ENCODE data around the gene SYT1. TPM values are rescaled to one million over a fixed set of nuclear protein-coding genes. Genes with fewer than 3 reads are reported as not detected.

Gene SYT1
- total RNA-seq, 2 experiments from 2014 or later = not detected

GRCh38 chr12:79199166-79199565 is 334.6 kb downstream of the SYT1 start:
- Mint-ChIP-seq H3K9me3 (peaks cover under 1% of the 10 kb centered on the region), H3K27me3 (no peaks in the 10 kb centered on the region), H3K4me1 (ENCODE audit: low read depth) (no peaks in the 10 kb centered on the region), H3K4me3 (no peak overlapping the region), H3K27ac (no peak overlapping the region), H3K36me3 (ENCODE audit: low read depth) (no peaks in the 10 kb centered on the region)
- ATAC-seq (ENCODE audit: poor library complexity) (no peak), DNase-seq (no peak)
- no peak for TF ChIP-seq CTCF (IDR thresholded peaks at IDR 0.05)
- intact Hi-C loops (cut with DNase I, micrococcal nuclease) = no loop called here
- H3K9me3 ChIP-seq (ENCODE audit: control insufficient read depth in 1 of 2, insufficient read depth in 1 of 2, low read length in 2 of 2) = no peaks in the 10 kb centered on the region
- ChIA-PET CTCF (no interaction called here), POLR2A (no interaction called here)
- no peaks in the 10 kb centered on the region for H3K27me3 ChIP-seq (ENCODE audit: control insufficient read depth in 1 of 2, insufficient read depth in 2 of 2, low read length in 2 of 2)
- no peak overlapping the region for H3K27ac ChIP-seq (ENCODE audit: low read depth in 1 of 2, low read length in 2 of 2)
- H3K36me3 ChIP-seq (ENCODE audit: insufficient read depth, low read length) = no peaks in the 10 kb centered on the region
- no peak overlapping the region for H3K4me3 ChIP-seq (ENCODE audit: low read length)
- H3K4me1 ChIP-seq (ENCODE audit: insufficient read depth, low read length) = no peaks in the 10 kb centered on the region

DNA sequence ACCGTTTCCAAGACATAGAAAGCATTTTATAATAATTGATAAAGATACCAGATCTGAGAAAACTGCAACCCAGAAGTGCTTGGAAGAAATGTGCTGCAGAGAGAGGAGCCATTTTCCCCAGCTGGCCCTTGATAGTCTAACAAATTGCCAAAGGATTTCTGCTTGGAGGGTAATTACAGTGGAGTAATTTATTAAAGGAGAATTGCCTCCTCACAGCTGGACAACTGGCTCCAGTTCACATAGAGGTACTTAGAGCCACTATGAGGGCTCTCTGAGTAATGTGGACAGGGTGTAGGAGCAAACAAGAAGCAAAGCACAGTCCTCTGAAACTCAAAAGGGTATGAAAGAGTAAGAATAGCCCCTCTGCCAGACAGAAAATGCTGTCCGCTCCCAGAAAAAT is 335.6 kb downstream of the SYT1 start:
- Histone ChIP-seq H3K9me3 (ENCODE audit: control insufficient read depth in 1 of 2, insufficient read depth in 1 of 2, low read length in 2 of 2) (no peaks in the 10 kb centered on the region), H3K4me3 (ENCODE audit: low read length) (no peak overlapping the region), H3K27me3 (ENCODE audit: control insufficient read depth in 1 of 2, insufficient read depth in 2 of 2, low read length in 2 of 2) (no peaks in the 10 kb centered on the region), H3K36me3 (ENCODE audit: insufficient read depth, low read length) (no peaks in the 10 kb centered on the region), H3K4me1 (ENCODE audit: insufficient read depth, low read length) (no peaks in the 10 kb centered on the region), H3K27ac (ENCODE audit: low read depth in 1 of 2, low read length in 2 of 2) (no peak overlapping the region)
- peaks cover 2% of the 10 kb centered on the region for H3K9me3 Mint-ChIP-seq
- DNase-seq = no peak
- CTCF ChIA-PET = no interaction called here
- no peaks in the 10 kb centered on the region for H3K36me3 Mint-ChIP-seq (ENCODE audit: low read depth)
- H3K27ac Mint-ChIP-seq = no peak overlapping the region
- POLR2A ChIA-PET = no interaction called here
- H3K4me3 Mint-ChIP-seq = no peak overlapping the region
- no peaks in the 10 kb centered on the region for H3K4me1 Mint-ChIP-seq (ENCODE audit: low read depth)
- H3K27me3 Mint-ChIP-seq = no peaks in the 10 kb centered on the region
- no peak for TF ChIP-seq CTCF (IDR thresholded peaks at IDR 0.05)
- ATAC-seq (ENCODE audit: poor library complexity) = no peak
- intact Hi-C loops (cut with DNase I, micrococcal nuclease) = no loop called here

GRCh38 chr12:79203058-79203647 is 338.6 kb downstream of the SYT1 start:
- intact Hi-C loops (cut with DNase I, micrococcal nuclease) = no loop called here
- no peak overlapping the region for H3K27ac ChIP-seq (ENCODE audit: low read depth in 1 of 2, low read length in 2 of 2)
- Mint-ChIP-seq H3K27ac (no peak overlapping the region), H3K4me3 (no peak overlapping the region), H3K4me1 (ENCODE audit: low read depth) (no peaks in the 10 kb centered on the region), H3K27me3 (no peaks in the 10 kb centered on the region), H3K36me3 (ENCODE audit: low read depth) (no peaks in the 10 kb centered on the region), H3K9me3 (peaks cover 2% of the 10 kb centered on the region)
- no peak for TF ChIP-seq CTCF (IDR thresholded peaks at IDR 0.05)
- DNase-seq (no peak), ATAC-seq (ENCODE audit: poor library complexity) (no peak)
- H3K9me3 ChIP-seq (ENCODE audit: control insufficient read depth in 1 of 2, insufficient read depth in 1 of 2, low read length in 2 of 2) = no peaks in the 10 kb centered on the region
- CTCF ChIA-PET = no interaction called here
- H3K4me1 ChIP-seq (ENCODE audit: insufficient read depth, low read length) = no peaks in the 10 kb centered on the region
- no peaks in the 10 kb centered on the region for H3K36me3 ChIP-seq (ENCODE audit: insufficient read depth, low read length)
- H3K4me3 ChIP-seq (ENCODE audit: low read length) = no peak overlapping the region
- POLR2A ChIA-PET = no interaction called here
- H3K27me3 ChIP-seq (ENCODE audit: control insufficient read depth in 1 of 2, insufficient read depth in 2 of 2, low read length in 2 of 2) = no peaks in the 10 kb centered on the region
